Peyer's patch (tissue), 4 donors: ENCODE results near the gene CTU2. TPM values are rescaled to one million over a fixed set of nuclear protein-coding genes. Genes with fewer than 3 reads are reported as not detected.

Experiments
- DNase-seq, 3 donors: peaks; one replicate each; pipeline ENCODE4 v3.0.0-alpha.2; 2017 to 2019
- H3K27ac ChIP-seq, 4 donors: fragments of 200-600 bp; sonication (generic); one replicate each; pipeline ENCODE4 v1.5.1; 2016 to 2019
- H3K27me3 ChIP-seq, 2 donors: fragments of 200-600 bp; sonication (generic); one replicate each; pipeline ENCODE4 v1.5.1; 2019
- H3K36me3 ChIP-seq, 3 donors: fragments of 200-600 bp; sonication (generic); one replicate each; pipeline ENCODE4 v1.5.1; 2016 to 2019
- H3K4me1 ChIP-seq, 4 donors: fragments of 200-600 bp; sonication (generic); one replicate each; pipeline ENCODE4 v1.5.1; 2016 to 2019
- H3K4me3 ChIP-seq, 4 donors: fragments of 200-600 bp; sonication (generic); 1 replicate in 3 of 4; 2 replicates in 1 of 4; pipeline ENCODE4 v1.5.1; 2016 to 2019; ENCODE audit warnings: mild to moderate bottlenecking in 1 of 4
- H3K9me3 ChIP-seq, 4 donors: fragments of 200-600 bp; sonication (generic); one replicate each; pipeline ENCODE4 v1.5.1; 2016 to 2019; ENCODE audit warnings: mild to moderate bottlenecking in 1 of 4
- CTCF ChIP-seq, 6 experiments: fragments of 450-650 bp in 4 of 6; fragments of 200-600 bp in 2 of 6; sonication (generic) in 1 of 6; IDR thresholded peaks; one replicate each; pipeline ENCODE4 v1.5.1; 2017 to 2019; ENCODE audit warnings: antibody characterized with exemption in 6 of 6, mild to moderate bottlenecking in 3 of 6, moderate library complexity in 1 of 6
- POLR2A ChIP-seq, 2 donors: fragments of 450-650 bp; IDR thresholded peaks; one replicate each; pipeline ENCODE4 v1.5.1; 2017; ENCODE audit warnings: antibody characterized with exemption in 2 of 2, mild to moderate bottlenecking in 2 of 2, moderate library complexity in 2 of 2
- total RNA-seq, 4 donors: library from RNA; depleted of rRNA; stranded (reverse); fragments of >200 nt; gene quantifications; one replicate each; pipeline ENCODE4 v1.1.0, GENCODE V29; 2016

The CTU2 gene
- total RNA-seq, 4 donors from 2014 or later, result 3.9 to 25.1 (median 9.3) TPM

- Histone ChIP-seq H3K27ac (peak overlapping the region; percentile 90 to 99 (median 90)), H3K27me3 (no peaks in the 10 kb centered on the region), H3K4me1 (peaks cover 0 to 62% (median 22%) of the 10 kb centered on the region in 4 donors), H3K4me3 (peak overlapping the region; percentile 19 to 99 (median 40)), H3K9me3 (no peaks in the 10 kb centered on the region), H3K36me3 (peaks cover 0 to 38% (median 0%) of the 10 kb centered on the region in 3 donors)
- DNase-seq, result peak; percentile 78 to 99 (median 98)
- TF ChIP-seq POLR2A (IDR thresholded peaks at IDR 0.05), result no peak
- TF ChIP-seq CTCF (IDR thresholded peaks at IDR 0.05), result no peak
These were observed 5.4 kb upstream of the CTU2 start for GRCh38 chr16:88700636-88701482.

GRCh38 chr16:88701581-88702370 lies 4.5 kb upstream of the CTU2 start:
- peak overlapping the region; percentile 9 to 100 (median 59) for H3K4me3 ChIP-seq

GRCh38 chr16:88702371-88703210 lies 3.7 kb upstream of the CTU2 start:
- TF ChIP-seq CTCF (IDR thresholded peaks at IDR 0.05) (no peak), POLR2A (IDR thresholded peaks at IDR 0.05) (no peak)
- Histone ChIP-seq H3K27ac (peak overlapping the region; percentile 90 to 99 (median 90)), H3K4me3 (peak overlapping the region; percentile 7 to 100 (median 58)), H3K4me1 (peaks cover 0 to 75% (median 27%) of the 10 kb centered on the region in 4 donors), H3K27me3 (no peaks in the 10 kb centered on the region), H3K36me3 (peaks cover 0 to 25% (median 0%) of the 10 kb centered on the region in 3 donors), H3K9me3 (no peaks in the 10 kb centered on the region)
- DNase-seq, result no peak

More at GRCh38 chr16:88701581-88702370, 4.5 kb upstream of the CTU2 start:
- Histone ChIP-seq H3K27ac (peak overlapping the region; percentile 90 to 99 (median 90)), H3K27me3 (no peaks in the 10 kb centered on the region), H3K9me3 (no peaks in the 10 kb centered on the region), H3K36me3 (peaks cover 0 to 33% (median 0%) of the 10 kb centered on the region in 3 donors), H3K4me1 (peaks cover 0 to 67% (median 23%) of the 10 kb centered on the region in 4 donors)
- TF ChIP-seq POLR2A (IDR thresholded peaks at IDR 0.05) (no peak), CTCF (IDR thresholded peaks at IDR 0.05) (no peak)
- DNase-seq, result peak in 1 of 3 donors; percentile 28

GRCh38 chr16:88703486-88704309 lies 2.6 kb upstream of the CTU2 start:
- H3K4me3 ChIP-seq, result peak overlapping the region; percentile 7 to 100 (median 58)
- H3K9me3 ChIP-seq, result no peaks in the 10 kb centered on the region
- no peak for TF ChIP-seq POLR2A (IDR thresholded peaks at IDR 0.05)
- TF ChIP-seq CTCF (IDR thresholded peaks at IDR 0.05), result no peak
- no peaks in the 10 kb centered on the region for H3K27me3 ChIP-seq
- H3K36me3 ChIP-seq, result peaks cover 0 to 14% (median 0%) of the 10 kb centered on the region in 3 donors
- peaks cover 0 to 67% (median 27%) of the 10 kb centered on the region in 4 donors for H3K4me1 ChIP-seq
- DNase-seq, result peak in 2 of 3 donors; percentile 86 to 87
- H3K27ac ChIP-seq, result peak overlapping the region; percentile 90 to 99 (median 90)
